ENCODE data around the gene CFAP74.

DNA sequence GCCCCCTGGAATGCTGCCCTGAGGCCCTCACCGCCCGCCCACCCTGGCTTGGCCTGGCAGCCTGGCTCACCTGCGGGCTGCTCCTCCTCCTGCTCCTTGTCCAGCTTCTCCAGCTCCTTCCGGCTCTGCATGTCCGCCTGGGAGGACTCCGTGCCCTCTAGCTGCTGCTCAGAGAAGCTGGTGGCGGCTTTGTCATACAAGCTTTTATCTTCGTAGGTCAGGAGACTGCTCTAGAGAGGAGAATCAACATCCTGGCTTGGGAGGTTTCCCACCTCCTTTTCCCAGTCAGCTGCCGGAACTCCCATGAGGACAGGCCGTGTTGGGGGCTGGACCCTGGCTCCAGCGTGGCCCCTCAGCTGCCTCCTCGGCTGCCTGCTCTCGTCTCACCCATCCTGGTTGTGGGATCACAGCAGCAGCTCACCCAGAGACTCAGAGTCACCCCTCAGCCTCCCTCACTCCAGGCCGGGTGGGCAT, 47.9 kb downstream of the CFAP74 start:
- TF ChIP-seq, protein P1, sequence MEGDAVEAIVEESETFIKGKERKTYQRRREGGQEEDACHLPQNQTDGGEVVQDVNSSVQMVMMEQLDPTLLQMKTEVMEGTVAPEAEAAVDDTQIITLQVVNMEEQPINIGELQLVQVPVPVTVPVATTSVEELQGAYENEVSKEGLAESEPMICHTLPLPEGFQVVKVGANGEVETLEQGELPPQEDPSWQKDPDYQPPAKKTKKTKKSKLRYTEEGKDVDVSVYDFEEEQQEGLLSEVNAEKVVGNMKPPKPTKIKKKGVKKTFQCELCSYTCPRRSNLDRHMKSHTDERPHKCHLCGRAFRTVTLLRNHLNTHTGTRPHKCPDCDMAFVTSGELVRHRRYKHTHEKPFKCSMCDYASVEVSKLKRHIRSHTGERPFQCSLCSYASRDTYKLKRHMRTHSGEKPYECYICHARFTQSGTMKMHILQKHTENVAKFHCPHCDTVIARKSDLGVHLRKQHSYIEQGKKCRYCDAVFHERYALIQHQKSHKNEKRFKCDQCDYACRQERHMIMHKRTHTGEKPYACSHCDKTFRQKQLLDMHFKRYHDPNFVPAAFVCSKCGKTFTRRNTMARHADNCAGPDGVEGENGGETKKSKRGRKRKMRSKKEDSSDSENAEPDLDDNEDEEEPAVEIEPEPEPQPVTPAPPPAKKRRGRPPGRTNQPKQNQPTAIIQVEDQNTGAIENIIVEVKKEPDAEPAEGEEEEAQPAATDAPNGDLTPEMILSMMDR (IDR thresholded peaks at IDR 0.05), result no peak
- no peak for TF ChIP-seq POLR2A (IDR thresholded peaks at IDR 0.05)

Measured in heart left ventricle (tissue), 13 donors.